Esophagus muscularis mucosa (tissue), 4 donors: ENCODE results near the gene SV2B. TPM values are rescaled to one million over a fixed set of nuclear protein-coding genes. Genes with fewer than 3 reads are reported as not detected.
A peak's percentile ranks its signal among the peaks of the same experiment; 100 is the strongest.

ENCODE experiments used
- DNase-seq: peaks from one replicate; pipeline ENCODE4 v3.0.0-alpha.2; 2017; ENCODE audit errors: extremely low spot score
- H3K27ac ChIP-seq, 4 donors: fragments of 200-600 bp; sonication (generic); replicated peaks in 1 of 4; 1 replicate in 3 of 4; 2 replicates in 1 of 4; pipeline ENCODE4 v1.5.1; 2016 to 2019; ENCODE audit warnings: mild to moderate bottlenecking in 1 of 4
- H3K27me3 ChIP-seq, 4 donors: fragments of 200-600 bp; sonication (generic); one replicate each; pipeline versions ENCODE4 v1.5.1 to v1.6.0; 2016 to 2019
- H3K36me3 ChIP-seq, 4 donors: fragments of 200-600 bp; sonication (generic); one replicate each; pipeline ENCODE4 v1.5.1; 2016 to 2019
- H3K4me1 ChIP-seq, 4 donors: fragments of 200-600 bp; sonication (generic); one replicate each; pipeline ENCODE4 v1.5.1; 2016 to 2019
- H3K4me3 ChIP-seq, 4 donors: fragments of 200-600 bp; sonication (generic); 1 replicate in 2 of 4; 2 replicates in 2 of 4; pipeline ENCODE4 v1.5.1; 2016 to 2019; ENCODE audit warnings: mild to moderate bottlenecking in 4 of 4, moderate library complexity in 1 of 4
- H3K9me3 ChIP-seq, 4 donors: fragments of 200-600 bp; sonication (generic); 1 replicate in 3 of 4; 2 replicates in 1 of 4; pipeline ENCODE4 v1.5.1; 2016 to 2019
- CTCF ChIP-seq, 3 experiments: fragments of 200-600 bp in 2 of 3; fragments of 450-650 bp in 1 of 3; sonication (generic) in 2 of 3; IDR thresholded peaks; one replicate each; pipeline ENCODE4 v1.5.1; 2017 to 2019; ENCODE audit warnings: antibody characterized with exemption in 3 of 3, mild to moderate bottlenecking in 2 of 3, moderate library complexity in 1 of 3
- EP300 ChIP-seq: sonication (generic); formaldehyde crosslinking; IDR thresholded peaks from one replicate; pipeline ENCODE4 v1.6.1; 2017; ENCODE audit warnings: antibody characterized with exemption
- POLR2A ChIP-seq: fragments of 450-650 bp; IDR thresholded peaks from one replicate; pipeline ENCODE4 v1.6.1; 2017; ENCODE audit warnings: antibody characterized with exemption, moderate library complexity, mild to moderate bottlenecking, low read depth
- POLR2AphosphoS5 ChIP-seq, 2 donors: sonication (generic); formaldehyde crosslinking; IDR thresholded peaks; one replicate each; pipeline ENCODE4 v1.6.1; 2017; ENCODE audit warnings: antibody characterized with exemption in 2 of 2
- WGBS: methylation state at CpG from one replicate; pipeline ENCODE4 v1.1.5; 2018; 5-methylcytosine and 5-hydroxymethylcytosine counted together
- intact Hi-C: fragments of 100-400 bp; cut with DNase I; formaldehyde crosslinking; loops from one replicate; pipeline ENCODE4 v1.15.1; 2023
- total RNA-seq, 4 donors: library from RNA; depleted of rRNA; stranded (reverse); fragments of >200 nt; gene quantifications; one replicate each; pipeline versions ENCODE4 v1.1.0 to v1.2.1, GENCODE V29; 2016

Gene SV2B
- total RNA-seq, 4 donors from 2014 or later, result 1.9 to 3.0 (median 2.1) TPM

GRCh38 chr15:91142946-91143345 is 42.9 kb downstream of the SV2B start:
- H3K4me3 ChIP-seq, result no peak overlapping the region
- H3K27ac ChIP-seq, result no peak overlapping the region
- no peaks in the 10 kb centered on the region for H3K36me3 ChIP-seq
- no peaks in the 10 kb centered on the region for H3K27me3 ChIP-seq
- WGBS, result 69% methylated on average over 7 of the region's 7 CpGs
- peaks cover 0 to 3% (median 0%) of the 10 kb centered on the region in 4 donors for H3K4me1 ChIP-seq
- DNase-seq, result no peak
- H3K9me3 ChIP-seq, result peaks cover 0 to 4% (median 1%) of the 10 kb centered on the region in 4 donors
- TF ChIP-seq POLR2A (no peak), POLR2AphosphoS5 (IDR thresholded peaks at IDR 0.05) (no peak), CTCF (IDR thresholded peaks at IDR 0.05) (no peak), EP300 (no peak)
- intact Hi-C loops, result no loop called here

- 89% methylated on average over 1 of the region's 1 CpG for WGBS
- peaks cover 0 to 15% (median 0%) of the 10 kb centered on the region in 4 donors for H3K27me3 ChIP-seq
- H3K27ac ChIP-seq, result no peak overlapping the region
- intact Hi-C loops, result no loop called here
- H3K4me1 ChIP-seq, result peaks cover 0 to 3% (median 0%) of the 10 kb centered on the region in 4 donors
- H3K4me3 ChIP-seq, result no peak overlapping the region
- no peaks in the 10 kb centered on the region for H3K9me3 ChIP-seq
- TF ChIP-seq POLR2A (no peak), EP300 (no peak), CTCF (IDR thresholded peaks at IDR 0.05) (no peak), POLR2AphosphoS5 (IDR thresholded peaks at IDR 0.05) (no peak)
- no peak for DNase-seq
- H3K36me3 ChIP-seq, result no peaks in the 10 kb centered on the region
These were observed 46.7 kb downstream of the SV2B start for GRCh38 chr15:91146728-91147127.

DNA sequence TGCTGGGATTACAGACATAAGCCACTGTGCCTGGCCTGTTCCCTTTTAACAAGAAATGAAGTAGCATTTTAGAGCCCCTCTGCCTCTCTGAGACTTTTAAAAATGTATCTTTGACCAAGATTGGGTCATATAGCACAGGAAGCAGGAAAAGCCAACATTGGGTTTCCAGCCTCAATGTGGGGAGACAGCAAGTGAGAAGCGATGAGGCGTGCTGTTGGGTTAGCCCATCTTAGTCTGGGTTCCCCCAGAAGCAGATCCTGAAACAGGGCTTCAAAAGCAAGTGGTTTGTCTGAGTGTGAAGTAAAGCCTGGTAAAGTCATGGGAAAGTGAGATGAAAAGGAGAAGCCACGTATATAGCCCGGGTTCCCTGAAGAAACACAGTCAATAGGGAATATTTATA is 48.2 kb downstream of the SV2B start:
- no peak overlapping the region for H3K27ac ChIP-seq
- intact Hi-C loops, result no loop called here
- no peaks in the 10 kb centered on the region for H3K36me3 ChIP-seq
- no peaks in the 10 kb centered on the region for H3K9me3 ChIP-seq
- 83% methylated on average over 4 of the region's 4 CpGs for WGBS
- TF ChIP-seq POLR2A, result no peak
- no peak for TF ChIP-seq POLR2AphosphoS5 (IDR thresholded peaks at IDR 0.05)
- TF ChIP-seq CTCF (IDR thresholded peaks at IDR 0.05), result no peak
- TF ChIP-seq EP300, result no peak
- H3K27me3 ChIP-seq, result peaks cover 0 to 20% (median 0%) of the 10 kb centered on the region in 4 donors
- H3K4me3 ChIP-seq, result no peak overlapping the region
- H3K4me1 ChIP-seq, result no peaks in the 10 kb centered on the region
- no peak for DNase-seq

DNA sequence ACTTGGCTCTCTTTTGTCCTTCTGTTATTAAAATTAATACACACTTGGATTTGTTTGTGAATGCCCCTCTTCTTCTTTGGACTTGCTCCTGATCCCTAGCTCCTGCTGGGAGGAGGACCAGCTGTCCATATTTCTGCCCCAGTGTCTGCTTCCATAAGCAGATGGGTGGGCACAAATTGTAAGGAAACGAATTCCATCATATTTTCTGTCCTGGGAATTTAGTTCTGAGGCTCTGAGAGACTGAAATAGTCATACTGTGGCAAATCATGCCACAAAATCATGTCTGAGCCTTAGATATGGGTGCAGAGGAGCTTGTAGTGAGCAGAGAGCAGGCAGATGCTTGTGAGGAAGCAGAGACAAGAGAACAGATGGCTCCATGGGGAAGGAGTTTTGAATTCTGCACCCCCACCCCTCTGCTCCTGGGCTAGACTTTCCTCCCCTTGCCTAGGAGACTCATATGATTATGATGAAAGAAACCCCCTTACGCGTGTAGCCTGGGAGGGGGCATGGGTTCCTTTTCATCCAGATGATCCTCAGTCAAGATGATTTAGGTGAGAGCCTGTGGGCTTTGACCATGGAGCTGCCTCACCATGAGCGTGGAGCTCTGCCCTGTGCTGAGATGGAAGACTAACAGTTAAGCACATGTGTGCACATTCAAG is 50.6 kb downstream of the SV2B start:
- Histone ChIP-seq H3K9me3 (no peaks in the 10 kb centered on the region), H3K4me3 (no peak overlapping the region), H3K27ac (no peak overlapping the region), H3K27me3 (peaks cover 0 to 33% (median 0%) of the 10 kb centered on the region in 4 donors), H3K36me3 (no peaks in the 10 kb centered on the region), H3K4me1 (no peaks in the 10 kb centered on the region)
- no peak for TF ChIP-seq POLR2AphosphoS5 (IDR thresholded peaks at IDR 0.05)
- no peak for TF ChIP-seq EP300
- TF ChIP-seq POLR2A, result no peak
- TF ChIP-seq CTCF (IDR thresholded peaks at IDR 0.05), result no peak
- 68% methylated on average over 4 of the region's 4 CpGs for WGBS
- intact Hi-C loops, result no loop called here
- DNase-seq, result peak; percentile 90
